ENCODE measurements around the gene FAM124A. TPM values are rescaled to one million over a fixed set of nuclear protein-coding genes. Genes with fewer than 3 reads are reported as not detected.

FAM124A gene, protein sequence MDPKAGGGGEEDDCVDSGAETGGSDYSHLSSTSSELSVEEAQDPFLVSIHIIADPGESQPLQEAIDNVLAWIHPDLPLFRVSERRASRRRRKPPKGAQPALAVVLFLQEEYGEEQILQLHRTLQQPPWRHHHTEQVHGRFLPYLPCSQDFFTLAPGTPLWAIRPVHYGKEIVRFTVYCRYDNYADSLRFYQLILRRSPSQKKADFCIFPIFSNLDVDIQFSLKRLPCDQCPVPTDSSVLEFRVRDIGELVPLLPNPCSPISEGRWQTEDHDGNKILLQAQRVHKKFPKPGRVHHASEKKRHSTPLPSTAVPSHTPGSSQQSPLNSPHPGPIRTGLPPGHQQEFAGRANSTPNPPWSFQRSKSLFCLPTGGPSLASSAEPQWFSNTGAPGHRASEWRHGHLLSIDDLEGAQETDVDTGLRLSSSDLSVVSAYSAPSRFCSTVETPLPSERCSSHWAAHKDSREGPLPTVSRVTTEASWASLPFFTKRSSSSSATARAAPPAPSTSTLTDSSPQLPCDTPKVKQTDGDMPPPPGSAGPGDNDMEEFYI
- polyA plus RNA-seq = under 1 TPM; 0.43 to 0.64 TPM

DNA sequence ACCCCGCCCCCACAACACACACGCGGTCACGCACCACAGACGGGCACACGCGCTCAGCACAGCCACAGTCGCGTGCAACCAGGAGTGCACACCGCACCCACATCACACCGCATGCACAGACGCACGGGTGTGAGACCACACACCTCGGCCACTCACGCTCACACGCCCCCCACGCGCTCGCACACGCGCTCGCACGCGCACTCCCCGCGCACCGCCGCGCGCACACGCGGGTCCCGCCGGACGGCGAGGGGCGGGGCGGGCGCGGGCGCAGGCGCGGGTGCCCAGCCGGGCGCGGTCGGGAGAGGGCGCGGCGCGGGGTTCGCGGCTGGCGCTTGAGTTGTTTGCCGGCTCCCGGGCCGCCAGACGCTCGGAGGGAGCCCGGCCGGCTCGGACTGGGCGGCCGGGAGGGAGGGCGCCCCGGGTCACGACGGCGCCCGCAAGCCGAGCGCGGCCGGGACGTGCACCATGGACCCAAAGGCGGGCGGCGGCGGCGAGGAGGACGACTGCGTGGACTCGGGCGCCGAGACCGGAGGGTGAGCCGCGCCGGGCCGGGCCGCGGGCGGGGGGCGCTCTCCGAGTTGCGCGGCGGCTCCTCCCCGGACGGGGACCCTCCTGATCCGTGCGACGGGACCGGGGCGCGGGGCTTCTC, at the start of gene FAM124A:
Gene FAM124A, plus strand, starts transcription at position 362 of the 649 bp plus-strand sequence. Its CDS starts 104 bp downstream, at position 466.
- Histone ChIP-seq H3K4me1 (ENCODE audit: control insufficient read depth in 2 of 2, insufficient read depth in 2 of 2, low read length in 1 of 2) (peaks cover 0 to 2% of the 10 kb centered on the region in 2 donors), H3K27ac (ENCODE audit: low read depth in 2 of 2, low read length in 1 of 2) (peak within 1 kb of the TSS in 1 of 2 donors; percentile 53), H3K36me3 (ENCODE audit: control insufficient read depth in 2 of 2, insufficient read depth in 2 of 2, low read length in 1 of 2) (no peaks in the 10 kb centered on the region), H3K9me3 (ENCODE audit: control insufficient read depth in 2 of 2, insufficient read depth in 1 of 2, low read depth in 1 of 2, low read length in 1 of 2) (no peaks in the 10 kb centered on the region), H3K4me3 (ENCODE audit: low read depth in 1 of 2, low read length in 2 of 2) (peak within 1 kb of the TSS; percentile 63 to 64), H3K27me3 (ENCODE audit: control insufficient read depth in 1 of 2, insufficient read depth in 2 of 2, low read length in 2 of 2) (peaks cover 3 to 8% of the 10 kb centered on the region in 2 donors)
- WGBS, 2 donors = 1% methylated on average over 35 to 106 of the region's 106 CpGs

DNA sequence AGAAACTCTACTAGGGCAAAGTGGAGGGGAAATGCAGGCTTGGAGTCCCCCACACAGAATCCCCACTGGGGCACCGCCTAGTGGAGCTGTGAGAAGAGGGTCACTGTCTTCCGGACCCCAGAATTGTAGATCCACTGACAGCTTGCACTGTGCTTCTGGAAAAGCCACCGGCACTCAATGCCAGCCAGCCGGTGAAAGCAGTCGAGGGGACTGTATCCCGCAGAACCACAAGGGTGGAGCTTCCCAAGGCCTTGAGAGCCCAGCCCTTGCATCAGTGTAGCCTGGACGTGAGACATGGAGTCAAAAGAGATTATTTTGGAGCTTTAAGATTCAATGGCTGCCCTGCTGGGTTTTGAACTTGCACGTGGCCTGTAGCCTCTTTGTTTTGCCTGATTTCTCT, 47.2 kb upstream of the FAM124A start:
- Histone ChIP-seq H3K27me3 (ENCODE audit: control insufficient read depth in 1 of 2, insufficient read depth in 2 of 2, low read length in 2 of 2) (no peaks in the 10 kb centered on the region), H3K9me3 (ENCODE audit: control insufficient read depth in 2 of 2, insufficient read depth in 1 of 2, low read depth in 1 of 2, low read length in 1 of 2) (no peaks in the 10 kb centered on the region), H3K4me3 (ENCODE audit: low read depth in 1 of 2, low read length in 2 of 2) (no peak overlapping the region), H3K27ac (ENCODE audit: low read depth in 2 of 2, low read length in 1 of 2) (no peak overlapping the region), H3K4me1 (ENCODE audit: control insufficient read depth in 2 of 2, insufficient read depth in 2 of 2, low read length in 1 of 2) (no peaks in the 10 kb centered on the region), H3K36me3 (ENCODE audit: control insufficient read depth in 2 of 2, insufficient read depth in 2 of 2, low read length in 1 of 2) (no peaks in the 10 kb centered on the region)
- WGBS, 2 donors = 86 to 89% methylated on average over 8 of the region's 8 CpGs

DNA sequence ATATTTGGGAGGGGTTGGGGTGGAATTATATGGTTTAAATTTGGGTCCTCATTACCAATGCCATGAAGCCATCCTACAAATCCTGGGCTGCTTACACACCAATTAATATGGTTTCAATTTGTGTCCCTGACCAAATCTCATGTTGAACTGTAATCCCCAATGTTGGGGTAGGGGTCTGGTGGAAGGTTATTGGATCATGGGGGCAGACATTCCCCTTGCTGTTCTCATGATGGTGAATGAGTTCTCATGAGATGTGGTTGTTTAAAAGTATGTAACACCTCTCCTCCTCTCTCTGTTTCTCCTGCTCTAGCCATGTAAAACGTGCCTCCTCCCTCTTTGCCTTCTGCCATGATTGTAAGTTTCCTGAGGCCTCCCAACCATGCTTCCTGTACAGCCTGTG, 46.6 kb upstream of the FAM124A start:
- H3K27me3 ChIP-seq (ENCODE audit: control insufficient read depth in 1 of 2, insufficient read depth in 2 of 2, low read length in 2 of 2) = no peaks in the 10 kb centered on the region
- WGBS, 2 donors = 36 to 69% methylated on average over 1 of the region's 1 CpG

DNA sequence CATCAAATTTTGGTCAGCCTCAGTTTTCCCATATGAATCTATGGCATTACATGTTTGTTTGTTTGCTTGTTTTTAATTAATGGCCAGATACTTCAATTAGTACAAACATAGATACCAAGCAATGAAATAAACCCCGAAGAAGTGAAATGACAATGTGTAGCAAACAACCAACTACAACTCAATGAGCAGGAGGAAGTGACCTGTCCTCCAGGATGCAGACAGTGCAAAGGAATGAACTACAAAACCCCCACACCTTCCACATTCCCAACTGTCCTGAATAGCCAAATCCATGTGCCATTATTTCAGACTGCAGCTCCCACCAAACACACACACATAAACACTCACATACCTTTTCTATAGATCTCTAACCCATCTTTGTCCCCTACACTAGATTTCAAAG, 45.0 kb upstream of the FAM124A start:
- no peaks in the 10 kb centered on the region for H3K36me3 ChIP-seq (ENCODE audit: control insufficient read depth in 2 of 2, insufficient read depth in 2 of 2, low read length in 1 of 2)
- no peaks in the 10 kb centered on the region for H3K9me3 ChIP-seq (ENCODE audit: control insufficient read depth in 2 of 2, insufficient read depth in 1 of 2, low read depth in 1 of 2, low read length in 1 of 2)
- H3K27ac ChIP-seq (ENCODE audit: low read depth in 2 of 2, low read length in 1 of 2) = no peak overlapping the region
- H3K4me1 ChIP-seq (ENCODE audit: control insufficient read depth in 2 of 2, insufficient read depth in 2 of 2, low read length in 1 of 2) = no peaks in the 10 kb centered on the region
- no peaks in the 10 kb centered on the region for H3K27me3 ChIP-seq (ENCODE audit: control insufficient read depth in 1 of 2, insufficient read depth in 2 of 2, low read length in 2 of 2)
- WGBS, 2 donors = 92 to 96% methylated on average over 1 of the region's 1 CpG
- no peak overlapping the region for H3K4me3 ChIP-seq (ENCODE audit: low read depth in 1 of 2, low read length in 2 of 2)

More for the DNA sequence above, 46.6 kb upstream of the FAM124A start:
- H3K4me3 ChIP-seq (ENCODE audit: low read depth in 1 of 2, low read length in 2 of 2) = no peak overlapping the region
- H3K27ac ChIP-seq (ENCODE audit: low read depth in 2 of 2, low read length in 1 of 2) = no peak overlapping the region
- H3K4me1 ChIP-seq (ENCODE audit: control insufficient read depth in 2 of 2, insufficient read depth in 2 of 2, low read length in 1 of 2) = no peaks in the 10 kb centered on the region
- H3K9me3 ChIP-seq (ENCODE audit: control insufficient read depth in 2 of 2, insufficient read depth in 1 of 2, low read depth in 1 of 2, low read length in 1 of 2) = no peaks in the 10 kb centered on the region
- no peaks in the 10 kb centered on the region for H3K36me3 ChIP-seq (ENCODE audit: control insufficient read depth in 2 of 2, insufficient read depth in 2 of 2, low read length in 1 of 2)

DNA sequence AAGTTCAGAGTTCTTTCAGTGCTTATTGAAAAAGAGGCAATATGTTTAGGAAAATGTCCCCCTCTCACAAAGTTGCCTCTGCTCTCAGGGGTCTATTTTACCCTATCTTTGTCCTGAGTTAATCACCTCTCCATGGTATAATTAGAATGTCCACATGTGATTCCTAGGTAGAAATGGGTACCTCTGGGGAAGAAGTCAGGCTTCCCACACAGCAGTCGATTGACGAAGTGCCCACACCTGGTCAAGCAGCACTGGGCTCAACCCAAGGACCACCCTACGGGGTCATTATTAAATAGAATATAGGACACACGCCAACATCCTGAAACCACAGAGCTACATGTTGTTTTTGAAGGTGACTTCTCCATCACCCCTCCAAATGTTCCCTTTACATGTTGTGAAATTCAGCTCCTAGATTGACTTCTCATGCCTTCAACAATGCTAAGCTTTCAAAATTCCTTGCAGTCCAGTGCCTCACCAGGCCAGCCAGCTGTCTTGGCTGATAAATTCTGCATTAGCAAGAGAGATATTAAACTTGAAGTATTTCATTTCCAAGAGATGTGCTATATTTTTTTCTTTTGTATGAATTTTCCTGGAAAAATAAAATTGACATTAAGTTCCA, 43.6 kb upstream of the FAM124A start:
- Histone ChIP-seq H3K36me3 (ENCODE audit: control insufficient read depth in 2 of 2, insufficient read depth in 2 of 2, low read length in 1 of 2) (no peaks in the 10 kb centered on the region), H3K27me3 (ENCODE audit: control insufficient read depth in 1 of 2, insufficient read depth in 2 of 2, low read length in 2 of 2) (no peaks in the 10 kb centered on the region), H3K27ac (ENCODE audit: low read depth in 2 of 2, low read length in 1 of 2) (no peak overlapping the region), H3K9me3 (ENCODE audit: control insufficient read depth in 2 of 2, insufficient read depth in 1 of 2, low read depth in 1 of 2, low read length in 1 of 2) (no peaks in the 10 kb centered on the region), H3K4me3 (ENCODE audit: low read depth in 1 of 2, low read length in 2 of 2) (no peak overlapping the region), H3K4me1 (ENCODE audit: control insufficient read depth in 2 of 2, insufficient read depth in 2 of 2, low read length in 1 of 2) (no peaks in the 10 kb centered on the region)
- 86 to 88% methylated on average over 4 of the region's 4 CpGs for WGBS, 2 donors

DNA sequence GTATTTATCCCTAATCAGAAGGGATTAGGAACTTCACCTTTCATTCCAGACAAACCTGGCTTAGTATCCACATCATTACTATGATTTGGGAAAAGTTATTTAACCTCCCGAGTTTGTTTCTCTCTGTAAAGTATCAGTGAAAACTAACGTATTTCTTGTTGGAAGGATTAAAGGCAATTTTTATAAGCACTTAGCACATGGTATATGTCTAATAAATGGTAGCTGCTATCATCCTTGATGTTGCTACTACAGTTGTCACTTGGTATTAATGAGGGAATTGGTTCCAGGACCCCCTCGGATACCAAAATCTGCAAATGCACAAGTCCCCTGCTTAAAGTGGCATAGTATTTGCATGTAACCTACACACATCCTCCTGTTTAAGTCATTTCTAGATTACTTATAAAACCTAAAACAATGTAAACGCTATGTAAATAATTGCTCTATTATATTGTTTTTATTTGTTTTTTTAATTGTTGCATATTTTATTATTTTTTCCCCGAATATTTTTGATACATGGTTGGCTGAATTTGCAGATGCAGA, 42.7 kb upstream of the FAM124A start:
- WGBS, 2 donors = 81 to 86% methylated on average over 5 of the region's 5 CpGs
- no peaks in the 10 kb centered on the region for H3K27me3 ChIP-seq (ENCODE audit: control insufficient read depth in 1 of 2, insufficient read depth in 2 of 2, low read length in 2 of 2)
- H3K9me3 ChIP-seq (ENCODE audit: control insufficient read depth in 2 of 2, insufficient read depth in 1 of 2, low read depth in 1 of 2, low read length in 1 of 2) = no peaks in the 10 kb centered on the region
- no peak overlapping the region for H3K4me3 ChIP-seq (ENCODE audit: low read depth in 1 of 2, low read length in 2 of 2)
- H3K27ac ChIP-seq (ENCODE audit: low read depth in 2 of 2, low read length in 1 of 2) = no peak overlapping the region
- no peaks in the 10 kb centered on the region for H3K4me1 ChIP-seq (ENCODE audit: control insufficient read depth in 2 of 2, insufficient read depth in 2 of 2, low read length in 1 of 2)
- no peaks in the 10 kb centered on the region for H3K36me3 ChIP-seq (ENCODE audit: control insufficient read depth in 2 of 2, insufficient read depth in 2 of 2, low read length in 1 of 2)

DNA sequence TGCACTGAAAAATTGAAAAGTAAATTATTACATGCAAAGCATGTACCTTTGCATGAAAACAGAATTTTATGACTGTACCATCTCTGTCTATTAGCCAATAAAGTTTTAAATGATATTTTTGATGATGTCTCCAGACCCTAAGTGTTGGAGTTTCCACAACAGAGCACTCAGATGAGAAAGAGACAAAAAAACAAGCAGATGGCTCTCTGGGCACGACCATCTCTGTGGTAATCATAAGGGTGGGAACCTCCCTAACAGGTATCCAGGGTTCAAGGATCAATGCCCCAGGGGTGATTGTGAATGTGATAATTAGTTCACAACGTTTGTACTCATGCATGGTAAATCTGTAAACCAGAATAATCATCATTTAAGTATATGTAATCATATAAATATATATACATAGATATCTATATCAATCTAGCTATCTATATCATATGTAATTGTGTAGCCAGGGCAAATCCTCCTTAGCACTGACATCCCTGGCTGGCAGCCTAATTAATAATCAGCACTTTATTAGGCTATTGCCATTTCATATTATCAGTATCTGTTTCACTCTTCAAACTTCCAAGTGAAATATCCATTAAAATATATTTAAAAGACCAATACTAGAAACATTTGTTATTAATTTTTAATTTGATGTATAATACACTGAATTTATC, 41.2 kb upstream of the FAM124A start:
- H3K27me3 ChIP-seq (ENCODE audit: control insufficient read depth in 1 of 2, insufficient read depth in 2 of 2, low read length in 2 of 2) = no peaks in the 10 kb centered on the region
- no peak overlapping the region for H3K27ac ChIP-seq (ENCODE audit: low read depth in 2 of 2, low read length in 1 of 2)
- H3K9me3 ChIP-seq (ENCODE audit: control insufficient read depth in 2 of 2, insufficient read depth in 1 of 2, low read depth in 1 of 2, low read length in 1 of 2) = no peaks in the 10 kb centered on the region
- H3K4me1 ChIP-seq (ENCODE audit: control insufficient read depth in 2 of 2, insufficient read depth in 2 of 2, low read length in 1 of 2) = no peaks in the 10 kb centered on the region
- WGBS, 2 donors = 24 to 32% methylated on average over 2 of the region's 2 CpGs
- no peaks in the 10 kb centered on the region for H3K36me3 ChIP-seq (ENCODE audit: control insufficient read depth in 2 of 2, insufficient read depth in 2 of 2, low read length in 1 of 2)
- no peak overlapping the region for H3K4me3 ChIP-seq (ENCODE audit: low read depth in 1 of 2, low read length in 2 of 2)

DNA sequence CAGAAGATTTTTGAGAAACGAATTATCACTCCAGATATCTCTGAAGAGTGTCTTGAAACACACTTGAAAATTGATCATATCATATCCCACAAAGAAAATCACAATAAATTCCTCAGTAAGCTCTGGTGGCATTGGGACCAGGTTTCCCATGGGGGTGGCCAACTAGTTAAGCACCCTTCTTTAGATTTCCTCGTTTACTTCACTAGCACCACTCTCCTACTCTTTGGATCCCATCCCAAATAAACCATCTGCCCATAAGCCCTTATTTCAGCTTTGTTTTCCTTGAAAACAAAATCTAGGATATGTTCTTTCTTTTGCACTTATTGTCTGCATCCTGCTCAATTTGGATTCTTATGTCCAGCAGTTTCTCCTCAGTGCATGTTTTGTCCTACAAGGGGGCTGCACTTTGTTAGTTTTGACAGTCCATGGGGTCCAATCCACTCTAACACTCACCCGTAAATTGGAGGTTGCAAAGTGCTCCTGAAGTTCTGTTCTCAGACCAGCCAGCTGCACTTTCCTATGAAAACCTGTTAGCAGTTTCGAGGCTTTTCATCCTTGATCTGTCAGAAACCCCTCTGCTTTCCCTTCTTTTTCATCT, 40.3 kb upstream of the FAM124A start:
- Histone ChIP-seq H3K27me3 (ENCODE audit: control insufficient read depth in 1 of 2, insufficient read depth in 2 of 2, low read length in 2 of 2) (no peaks in the 10 kb centered on the region), H3K27ac (ENCODE audit: low read depth in 2 of 2, low read length in 1 of 2) (no peak overlapping the region), H3K36me3 (ENCODE audit: control insufficient read depth in 2 of 2, insufficient read depth in 2 of 2, low read length in 1 of 2) (no peaks in the 10 kb centered on the region), H3K4me1 (ENCODE audit: control insufficient read depth in 2 of 2, insufficient read depth in 2 of 2, low read length in 1 of 2) (no peaks in the 10 kb centered on the region), H3K9me3 (ENCODE audit: control insufficient read depth in 2 of 2, insufficient read depth in 1 of 2, low read depth in 1 of 2, low read length in 1 of 2) (no peaks in the 10 kb centered on the region), H3K4me3 (ENCODE audit: low read depth in 1 of 2, low read length in 2 of 2) (no peak overlapping the region)
- 62 to 72% methylated on average over 4 of the region's 4 CpGs for WGBS, 2 donors

DNA sequence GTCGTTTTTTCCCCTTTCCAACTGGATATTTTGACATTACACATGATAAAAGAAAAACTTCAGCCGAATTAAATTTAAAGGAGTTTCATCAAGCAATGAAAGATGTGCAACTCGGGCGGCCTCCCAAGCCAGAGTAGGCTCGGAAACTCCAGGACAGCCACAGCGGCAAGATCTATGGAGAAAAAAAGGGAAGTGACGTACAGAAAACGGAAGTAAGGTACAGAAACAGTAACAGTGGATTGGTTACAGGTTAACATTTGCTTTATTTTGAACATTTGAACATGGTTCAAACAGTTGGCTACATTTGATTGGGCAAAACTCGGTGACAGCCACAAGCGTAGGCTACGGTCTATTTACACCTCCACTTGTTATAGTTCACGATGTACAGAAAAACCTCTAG, 30.5 kb upstream of the FAM124A start:
- H3K27me3 ChIP-seq (ENCODE audit: control insufficient read depth in 1 of 2, insufficient read depth in 2 of 2, low read length in 2 of 2) = no peaks in the 10 kb centered on the region
- no peak overlapping the region for H3K4me3 ChIP-seq (ENCODE audit: low read depth in 1 of 2, low read length in 2 of 2)
- H3K27ac ChIP-seq (ENCODE audit: low read depth in 2 of 2, low read length in 1 of 2) = no peak overlapping the region
- no peaks in the 10 kb centered on the region for H3K36me3 ChIP-seq (ENCODE audit: control insufficient read depth in 2 of 2, insufficient read depth in 2 of 2, low read length in 1 of 2)
- WGBS, 2 donors = 92 to 93% methylated on average over 12 of the region's 12 CpGs
- no peaks in the 10 kb centered on the region for H3K4me1 ChIP-seq (ENCODE audit: control insufficient read depth in 2 of 2, insufficient read depth in 2 of 2, low read length in 1 of 2)
- H3K9me3 ChIP-seq (ENCODE audit: control insufficient read depth in 2 of 2, insufficient read depth in 1 of 2, low read depth in 1 of 2, low read length in 1 of 2) = no peaks in the 10 kb centered on the region
